Activated naive CD8-positive, alpha-beta T cell treated with anti-CD3 and anti-CD28 coated beads, Interleukin-2, amount 50 U/mL, for 16 hours (primary cell): ENCODE data around the gene GABBR2.
"Not testable (repeated sequence)": the region's sequence is repeated elsewhere in the genome, so short reads cannot be mapped to it uniquely, and the experiment has no call there.

Source experiments
- DNase-seq: peaks from one replicate; pipeline ENCODE4 v3.0.0-alpha.2; 2020; ENCODE audit warnings: low read depth, low spot score

The GABBR2 gene

GRCh38 chr9:98516205-98516896, 192.4 kb downstream of the GABBR2 start:
- no peak for DNase-seq

GRCh38 chr9:98515506-98516204, 193.1 kb downstream of the GABBR2 start:
- DNase-seq, result no peak

GRCh38 chr9:98514841-98515240, 193.9 kb downstream of the GABBR2 start:
- no peak for DNase-seq

- not testable (repeated sequence) for DNase-seq
Observed at GRCh38 chr9:98508217-98508919, 200.4 kb downstream of the GABBR2 start.

- DNase-seq, result no peak
Observed at GRCh38 chr9:98506422-98507054, 202.2 kb downstream of the GABBR2 start.

DNA sequence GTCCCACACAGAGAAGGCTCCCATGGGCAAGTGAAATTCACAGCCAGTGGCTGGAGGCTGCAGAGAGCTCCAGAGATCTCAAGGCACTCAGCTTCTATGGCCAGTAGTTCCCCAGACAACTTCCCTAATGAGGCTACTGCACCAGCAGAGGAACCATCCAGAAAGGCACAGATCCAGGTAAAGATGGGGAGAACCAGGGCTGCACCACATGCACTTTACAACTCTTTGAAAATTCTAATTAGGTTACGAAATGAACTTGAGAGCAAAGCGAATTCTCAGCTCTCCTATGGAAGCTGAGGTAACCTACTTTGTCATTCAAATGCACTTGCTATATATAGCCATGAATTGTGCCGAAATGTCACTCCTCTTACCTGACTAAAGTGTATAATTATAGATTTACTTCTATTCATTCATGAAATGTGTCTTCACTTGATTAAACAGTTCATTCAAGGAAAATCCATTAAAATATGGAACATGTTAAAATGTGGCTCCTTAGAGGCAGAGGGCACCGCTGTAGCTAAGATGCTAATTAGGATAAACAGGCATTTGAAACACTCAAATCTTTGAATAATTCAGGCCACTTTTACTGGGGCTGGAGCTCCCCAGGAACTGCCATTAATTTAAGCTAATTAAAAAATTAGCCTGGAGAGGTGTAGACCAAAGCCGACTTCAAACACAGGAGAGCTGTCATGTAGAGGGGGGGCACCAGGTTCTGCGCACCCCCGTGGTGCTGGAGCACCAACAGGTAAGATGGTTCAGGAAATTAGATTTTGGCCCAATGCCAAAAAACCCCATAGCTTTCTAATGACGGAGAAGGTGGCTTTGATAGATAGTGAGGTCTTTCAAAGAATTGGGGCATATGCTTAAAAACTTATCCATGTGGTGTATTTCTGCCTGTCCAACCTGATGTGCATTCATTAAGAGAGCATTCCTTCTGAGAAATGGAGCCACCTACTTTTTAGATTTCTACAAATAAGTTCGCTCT, 204.1 kb downstream of the GABBR2 start:
- DNase-seq, result no peak

DNA sequence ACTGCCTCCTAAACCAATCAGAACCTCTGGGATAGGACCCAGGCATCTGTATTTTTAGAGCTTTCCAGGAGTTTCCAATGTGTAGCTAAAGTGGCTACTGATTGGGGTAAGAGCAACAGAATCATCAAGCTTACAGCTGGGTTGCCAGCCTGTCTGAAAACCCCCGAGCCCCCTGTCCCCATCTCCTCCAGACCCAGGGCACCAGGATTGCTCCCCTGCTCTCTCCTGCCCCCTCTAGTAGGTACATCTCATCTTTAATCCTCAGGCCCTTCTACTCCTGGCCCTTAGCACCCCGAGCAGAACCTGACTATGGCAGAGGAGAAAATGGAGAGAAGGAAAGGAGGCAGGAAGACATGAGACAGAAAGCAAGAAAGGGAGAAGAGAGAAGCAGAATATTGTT, 204.9 kb downstream of the GABBR2 start:
- no peak for DNase-seq

- no peak for DNase-seq
Observed at GRCh38 chr9:98502976-98503325, 205.8 kb downstream of the GABBR2 start.

GRCh38 chr9:98502311-98502975, 206.3 kb downstream of the GABBR2 start:
- DNase-seq, result no peak

GRCh38 chr9:98501819-98502218, 206.9 kb downstream of the GABBR2 start:
- DNase-seq, result no peak

- not testable (repeated sequence) for DNase-seq
Observed at GRCh38 chr9:98501259-98501658, 207.5 kb downstream of the GABBR2 start.

DNA sequence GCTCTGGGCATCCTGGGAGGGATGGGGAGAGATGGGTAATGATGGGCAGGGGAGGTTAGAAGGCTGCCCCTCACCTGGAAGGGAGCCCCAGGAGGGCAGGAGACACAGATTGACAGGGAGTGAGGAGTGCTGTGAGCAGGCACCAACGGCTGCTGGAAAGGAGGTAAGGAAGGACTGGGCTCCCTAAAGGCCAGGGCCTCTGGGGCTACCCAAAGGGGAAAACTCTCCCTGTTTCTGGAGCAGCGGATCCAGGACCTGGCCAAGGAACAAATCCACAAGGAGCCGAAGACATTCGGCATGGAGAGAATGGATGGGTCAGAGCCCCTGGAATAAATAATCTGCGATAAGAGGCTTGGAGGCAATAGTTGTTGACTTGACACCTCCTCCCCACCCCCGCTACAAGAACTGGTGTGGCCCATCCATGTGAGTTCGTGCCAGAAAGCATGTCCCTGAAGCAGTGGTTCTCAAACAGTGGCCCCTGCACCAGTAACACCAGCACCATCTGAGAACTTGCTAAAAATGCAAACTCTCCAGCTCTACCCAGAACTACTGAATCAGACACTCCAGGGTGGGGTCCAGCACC, 208.3 kb downstream of the GABBR2 start:
- DNase-seq, result no peak

DNA sequence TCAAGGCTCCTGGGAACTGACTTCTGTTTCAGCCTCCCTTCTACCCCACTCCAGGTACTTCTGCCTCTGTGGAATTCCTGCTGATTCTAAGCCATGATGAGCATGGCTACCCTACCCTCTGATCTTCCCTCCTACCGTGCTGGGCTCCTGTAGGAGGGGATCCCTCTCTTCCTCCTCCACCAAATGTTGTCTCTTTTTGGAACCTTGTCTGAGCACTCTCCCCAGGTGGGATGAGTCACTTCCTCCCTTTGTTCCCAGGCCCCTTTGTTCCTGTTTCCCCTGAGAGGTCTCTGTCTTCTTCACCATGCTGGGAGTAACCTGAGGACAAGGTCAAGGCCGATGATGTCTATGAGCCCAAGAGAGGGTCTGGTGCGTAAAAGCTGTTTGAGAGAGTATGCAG, 213.2 kb downstream of the GABBR2 start:
- DNase-seq, result no peak

DNA sequence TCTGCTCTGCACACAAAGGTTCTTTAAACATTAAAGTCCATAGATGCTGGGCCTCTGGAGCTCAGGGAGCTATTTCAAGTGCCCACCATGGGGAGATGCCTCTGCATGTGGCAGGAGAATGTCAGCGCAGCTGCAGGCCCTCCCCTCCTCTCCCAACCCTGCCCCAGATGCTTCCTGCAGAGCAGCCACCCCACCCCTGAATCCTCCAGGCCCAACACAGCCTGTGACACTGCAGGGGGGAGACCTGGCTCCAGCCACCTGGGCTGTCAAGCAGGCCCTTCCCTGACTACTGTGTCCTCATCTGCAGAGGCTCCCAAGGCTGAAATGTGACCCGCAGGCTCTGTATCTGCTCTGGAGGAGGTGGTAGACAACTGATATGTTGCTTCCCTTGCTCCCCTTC, 213.9 kb downstream of the GABBR2 start:
- DNase-seq, result no peak

- no peak for DNase-seq
Observed at GRCh38 chr9:98491828-98492227, 216.9 kb downstream of the GABBR2 start.

DNA sequence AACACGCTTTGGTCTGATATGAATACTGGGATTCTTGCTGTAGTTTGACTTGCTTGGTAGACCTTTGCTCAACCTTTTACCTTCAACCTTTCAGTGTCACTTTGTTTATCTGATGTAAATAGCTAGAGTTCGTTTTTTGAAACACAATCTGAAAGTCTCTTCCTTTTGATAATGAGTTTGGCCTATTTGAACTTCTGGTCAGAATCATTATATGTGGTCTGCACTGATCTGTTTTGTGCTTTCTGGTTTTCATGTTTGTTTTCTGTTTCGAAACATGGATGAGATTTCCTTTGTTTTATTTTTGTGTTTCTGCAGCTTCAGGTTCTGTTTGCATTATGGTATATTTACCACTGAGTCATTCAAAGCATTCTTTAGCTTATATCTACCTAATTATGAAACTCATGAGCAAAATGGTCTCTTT, 217.5 kb downstream of the GABBR2 start:
- DNase-seq, result no peak

DNA sequence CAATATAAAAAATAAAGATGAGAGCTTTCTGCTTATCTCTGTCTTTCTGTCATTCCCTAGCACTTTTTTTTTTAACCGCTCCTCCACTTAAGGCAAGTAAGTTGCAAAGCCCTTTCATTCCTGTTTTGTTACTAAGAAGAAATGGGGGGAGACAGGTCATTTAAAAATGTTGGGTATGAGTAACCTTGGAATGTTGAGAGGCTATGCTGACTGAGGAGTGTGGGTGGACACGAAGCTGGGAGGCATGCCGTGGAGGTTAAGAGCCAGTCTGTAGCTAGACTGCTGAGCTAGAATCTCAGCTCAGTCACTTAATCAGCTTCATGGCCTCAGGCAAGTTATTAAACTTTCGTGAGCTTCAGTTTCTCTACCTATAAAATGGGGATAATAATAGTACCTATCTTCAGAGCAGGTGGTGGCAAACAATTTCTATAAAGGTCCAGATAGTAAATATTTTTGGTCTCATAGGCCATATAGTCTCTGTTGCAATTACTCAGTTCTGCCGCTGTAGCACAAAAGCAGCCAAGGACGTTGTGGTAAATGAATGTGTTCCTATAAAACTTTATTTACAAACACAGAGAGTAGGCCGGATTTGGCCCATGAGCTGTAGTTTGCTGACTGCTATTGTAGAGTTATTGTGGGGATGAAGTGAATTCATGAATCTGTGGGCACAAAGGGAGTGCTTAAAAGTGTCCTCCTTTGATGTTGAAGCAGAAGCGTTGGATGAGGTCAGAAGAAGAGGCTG, 220.0 kb downstream of the GABBR2 start:
- no peak for DNase-seq

DNA sequence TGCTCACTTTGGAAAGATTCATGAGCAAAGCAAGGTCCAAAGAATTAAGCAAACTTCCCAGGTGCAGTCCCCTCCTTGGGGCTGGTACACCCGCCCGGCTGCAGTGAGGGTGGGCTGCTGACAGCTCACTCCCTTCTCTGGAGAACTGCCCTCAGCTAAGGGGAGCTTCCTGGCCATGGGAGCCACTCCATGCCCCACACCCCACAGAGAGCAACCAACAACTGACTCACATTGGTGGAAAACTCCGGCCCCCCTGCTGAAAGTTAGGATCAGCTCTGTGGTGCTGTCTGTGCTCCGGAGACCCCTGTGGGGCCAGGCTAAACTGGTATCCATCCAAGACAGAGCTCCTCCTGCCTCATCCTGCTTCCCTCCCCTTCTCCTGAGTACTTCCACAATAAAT, 223.0 kb downstream of the GABBR2 start:
- DNase-seq, result no peak

DNA sequence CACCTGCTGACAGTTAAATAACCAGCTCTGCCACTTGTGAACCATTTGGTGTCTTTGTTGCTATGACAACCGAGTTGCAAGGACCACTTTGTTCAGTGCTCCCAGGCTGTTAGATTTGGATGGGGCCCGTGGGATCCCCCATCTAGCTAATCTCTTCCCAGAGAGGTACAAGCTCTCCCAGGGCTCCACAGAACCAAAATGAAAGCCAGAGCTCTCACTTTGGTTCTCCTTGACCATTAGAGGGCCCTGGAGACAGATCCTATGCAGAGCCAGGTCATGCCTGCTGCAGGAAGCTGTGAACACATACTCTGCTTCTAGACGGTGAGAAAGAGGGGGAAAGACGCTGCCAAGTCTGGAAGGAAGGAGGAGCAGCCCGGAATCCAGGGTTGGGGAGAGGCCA, 224.6 kb downstream of the GABBR2 start:
- no peak for DNase-seq

DNA sequence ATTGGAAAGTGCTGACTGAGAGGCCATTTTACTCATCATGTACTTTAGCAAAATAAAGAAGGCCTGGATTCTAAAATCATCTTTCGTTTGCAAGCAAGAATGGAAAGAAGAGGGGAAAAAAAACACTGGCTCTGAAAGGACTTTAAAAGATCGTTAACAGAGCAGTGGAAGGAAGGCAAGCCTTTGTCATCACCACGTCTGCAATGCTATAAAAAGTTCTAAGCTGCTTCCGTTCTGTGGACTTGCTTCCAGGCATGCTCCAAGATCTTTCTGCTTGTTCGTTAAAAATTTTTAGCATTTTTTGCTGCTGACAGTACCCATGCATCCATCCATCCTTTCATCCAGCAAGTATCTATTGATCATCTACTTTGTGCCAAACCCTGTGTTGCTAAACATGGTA, 226.5 kb downstream of the GABBR2 start:
- DNase-seq, result no peak
